SK-N-SH (cell line): Measurements from ENCODE around the gene ERCC8.

Experiments
- EZH2phosphoT487 ChIP-seq: fragments of 200-600 bp; sonication (generic); IDR thresholded peaks from 2 replicates; pipeline ENCODE4 v1.6.1; 2017; ENCODE audit warnings: low read depth, mixed run types, mild to moderate bottlenecking, antibody characterized with exemption, moderate library complexity, borderline replicate concordance
- RFX5 ChIP-seq: IDR thresholded peaks from 2 replicates; pipeline ENCODE4 v1.6.1; 2012; ENCODE audit warnings: mild to moderate bottlenecking, improper control_type of control experiment, low read length
- TF ChIP-seq, protein P1 (sequence below): fragments of 200-600 bp; sonication (generic); IDR thresholded peaks from 2 replicates; pipeline ENCODE4 v1.6.1; 2017; ENCODE audit warnings: antibody characterized with exemption, mild to moderate bottlenecking, moderate library complexity

DNA sequence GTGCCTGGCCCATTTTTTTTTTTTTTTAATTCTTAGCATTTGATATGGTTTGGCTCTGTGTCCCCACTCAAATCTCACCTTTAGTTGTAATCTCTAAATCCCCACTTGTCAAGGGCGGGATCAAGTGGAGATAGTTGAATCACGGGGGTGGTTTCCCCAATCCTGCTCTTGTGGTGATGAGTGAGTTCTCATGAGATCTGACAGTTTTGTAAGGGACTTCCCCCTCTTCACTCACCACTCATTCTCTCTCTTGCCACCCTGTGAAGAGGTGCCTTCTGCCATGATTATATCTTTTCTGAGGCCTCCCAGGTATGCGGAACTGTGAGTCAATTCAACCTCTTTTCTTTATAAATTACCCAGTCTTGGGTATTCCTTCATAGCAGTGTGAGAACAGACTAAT lies 27.4 kb upstream of the ERCC8 start:
- TF ChIP-seq, protein P1, sequence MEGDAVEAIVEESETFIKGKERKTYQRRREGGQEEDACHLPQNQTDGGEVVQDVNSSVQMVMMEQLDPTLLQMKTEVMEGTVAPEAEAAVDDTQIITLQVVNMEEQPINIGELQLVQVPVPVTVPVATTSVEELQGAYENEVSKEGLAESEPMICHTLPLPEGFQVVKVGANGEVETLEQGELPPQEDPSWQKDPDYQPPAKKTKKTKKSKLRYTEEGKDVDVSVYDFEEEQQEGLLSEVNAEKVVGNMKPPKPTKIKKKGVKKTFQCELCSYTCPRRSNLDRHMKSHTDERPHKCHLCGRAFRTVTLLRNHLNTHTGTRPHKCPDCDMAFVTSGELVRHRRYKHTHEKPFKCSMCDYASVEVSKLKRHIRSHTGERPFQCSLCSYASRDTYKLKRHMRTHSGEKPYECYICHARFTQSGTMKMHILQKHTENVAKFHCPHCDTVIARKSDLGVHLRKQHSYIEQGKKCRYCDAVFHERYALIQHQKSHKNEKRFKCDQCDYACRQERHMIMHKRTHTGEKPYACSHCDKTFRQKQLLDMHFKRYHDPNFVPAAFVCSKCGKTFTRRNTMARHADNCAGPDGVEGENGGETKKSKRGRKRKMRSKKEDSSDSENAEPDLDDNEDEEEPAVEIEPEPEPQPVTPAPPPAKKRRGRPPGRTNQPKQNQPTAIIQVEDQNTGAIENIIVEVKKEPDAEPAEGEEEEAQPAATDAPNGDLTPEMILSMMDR, result no peak
- TF ChIP-seq RFX5, result no peak
- TF ChIP-seq EZH2phosphoT487, result no peak
